GM21515 (cell line): ENCODE measurements around the gene MACROD1.

ENCODE experiments used
- ATAC-seq: cut with Tn5 transposase; IDR thresholded peaks from one replicate; pipeline ENCODE4 v1.9.1; 2021; ENCODE audit not compliant: unreplicated experiment

MACROD1 gene

DNA sequence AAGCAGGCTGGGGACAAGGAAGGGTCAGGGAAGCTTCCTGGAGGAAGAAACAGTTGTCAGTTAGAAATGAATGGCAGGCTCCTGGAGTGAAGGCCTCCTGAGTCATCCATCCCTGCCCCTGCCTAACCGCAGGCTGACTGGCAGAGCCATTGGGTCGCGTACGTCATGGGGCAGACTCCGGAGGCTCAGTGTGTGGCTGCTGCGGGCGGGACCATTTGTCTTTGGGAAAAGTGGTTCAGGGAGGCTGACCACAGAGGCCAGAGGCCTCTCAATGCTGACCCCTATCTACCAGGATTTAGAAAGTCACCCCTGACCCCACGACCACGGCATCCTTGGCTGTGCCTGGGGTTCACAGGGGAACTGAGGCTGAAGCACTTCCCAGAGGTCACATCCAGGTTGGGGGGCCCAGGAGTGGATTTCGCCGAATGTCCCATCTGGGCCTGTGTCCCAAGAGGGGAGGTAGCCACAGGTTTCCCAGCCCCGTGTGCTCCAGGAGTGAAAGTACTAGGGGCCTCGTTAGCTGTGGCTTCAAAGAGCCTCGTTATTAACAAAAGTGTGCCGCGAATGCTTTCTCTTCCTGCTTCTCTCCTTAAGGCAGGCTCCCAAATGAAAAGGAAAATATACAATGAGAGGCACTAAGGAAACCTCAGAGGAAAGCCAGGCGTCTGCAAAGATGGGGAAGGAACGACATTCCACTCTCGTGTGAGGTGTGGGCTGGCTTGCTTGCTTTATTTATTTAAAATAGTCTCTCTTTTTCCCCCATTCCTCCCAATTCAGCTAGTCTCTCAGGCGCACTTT is 71.3 kb downstream of the MACROD1 start:
- no peak for ATAC-seq

DNA sequence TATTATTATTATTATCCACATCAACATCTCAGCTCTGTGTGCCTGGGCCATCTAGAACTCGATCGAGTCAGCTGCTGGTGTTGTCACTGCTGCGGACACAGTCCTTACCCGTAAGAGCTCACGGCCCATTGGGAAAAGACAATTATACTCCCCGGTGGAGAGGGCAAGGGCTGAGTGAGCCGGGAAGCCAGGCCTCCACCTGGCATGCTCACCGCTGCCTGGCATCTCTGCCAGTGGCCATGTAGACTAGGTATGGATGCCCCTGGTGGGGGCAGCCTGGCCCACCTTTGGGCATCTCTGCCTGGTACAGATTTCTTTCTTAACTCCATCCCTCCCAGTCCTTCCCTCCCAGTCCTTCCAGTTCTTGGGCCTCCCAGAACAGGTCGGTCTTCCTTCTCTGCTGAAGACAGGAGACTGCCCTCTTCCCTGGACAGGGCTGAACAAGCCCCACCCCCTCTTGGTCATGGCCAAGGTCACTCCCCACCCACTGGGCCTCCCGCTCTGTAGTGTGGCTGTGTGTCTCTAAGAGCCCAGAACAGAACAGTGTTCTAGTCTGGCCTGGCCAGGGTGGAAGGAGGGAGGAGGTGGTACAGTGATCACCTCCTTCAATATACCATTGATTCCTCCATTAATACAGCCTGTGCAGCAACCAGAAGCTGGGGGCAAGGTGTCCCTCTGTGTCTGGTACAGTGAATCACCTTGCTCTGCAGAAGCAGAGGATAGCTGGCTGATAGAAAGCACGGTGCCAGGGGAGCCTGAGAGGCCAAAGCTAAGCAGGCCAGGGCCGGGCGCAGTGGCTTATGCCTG is 72.5 kb downstream of the MACROD1 start:
- no peak for ATAC-seq

DNA sequence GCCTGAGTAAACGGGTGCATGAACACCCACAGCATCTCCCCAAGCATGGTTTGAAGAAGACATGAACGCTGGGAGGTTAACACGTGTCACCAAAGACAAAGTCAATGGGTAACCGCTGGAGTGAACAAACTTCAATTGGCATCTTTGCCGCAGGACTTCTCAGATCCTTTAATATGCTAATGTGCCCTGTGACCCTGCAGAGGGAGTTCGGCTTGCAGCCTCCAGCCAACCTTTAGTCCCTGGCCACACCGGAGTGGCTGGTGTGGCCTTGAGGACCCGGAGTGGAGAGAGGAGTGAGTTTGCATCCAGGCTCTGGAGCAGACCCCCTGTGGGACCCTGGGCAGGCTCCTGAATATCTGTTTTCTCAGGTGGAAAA is 73.2 kb downstream of the MACROD1 start:
- ATAC-seq, result no peak

DNA sequence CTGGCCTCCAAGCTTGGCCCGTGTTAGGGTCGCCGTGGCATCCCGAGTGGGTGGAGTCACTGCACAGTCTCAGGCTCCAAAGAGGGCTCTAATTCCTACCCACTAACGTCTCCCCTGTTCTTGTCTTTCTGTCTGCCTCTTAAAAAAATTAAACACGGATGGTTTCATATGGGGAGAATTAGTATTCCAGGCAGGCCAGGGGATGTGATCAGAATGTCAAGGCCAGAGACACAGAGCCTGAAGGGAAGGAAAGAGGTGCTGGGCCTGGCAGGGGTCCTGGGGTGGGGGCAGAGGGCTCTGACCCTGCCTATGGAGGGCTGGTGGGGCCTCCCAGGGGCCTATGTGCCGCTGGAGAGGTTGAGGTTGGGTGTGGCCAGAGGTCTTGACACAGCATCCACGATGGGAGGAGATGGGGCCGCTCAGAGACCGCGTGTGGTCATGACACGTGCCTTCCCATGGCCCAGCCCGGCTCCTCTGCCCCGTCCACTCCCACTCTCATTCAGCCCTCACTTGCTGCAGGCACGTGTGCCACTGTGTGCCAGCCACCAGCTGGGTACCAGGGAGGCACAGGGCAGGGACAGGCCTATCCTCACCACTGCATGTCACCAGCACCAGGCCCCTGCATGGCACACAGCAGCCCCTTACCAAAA is 73.7 kb downstream of the MACROD1 start:
- no peak for ATAC-seq

DNA sequence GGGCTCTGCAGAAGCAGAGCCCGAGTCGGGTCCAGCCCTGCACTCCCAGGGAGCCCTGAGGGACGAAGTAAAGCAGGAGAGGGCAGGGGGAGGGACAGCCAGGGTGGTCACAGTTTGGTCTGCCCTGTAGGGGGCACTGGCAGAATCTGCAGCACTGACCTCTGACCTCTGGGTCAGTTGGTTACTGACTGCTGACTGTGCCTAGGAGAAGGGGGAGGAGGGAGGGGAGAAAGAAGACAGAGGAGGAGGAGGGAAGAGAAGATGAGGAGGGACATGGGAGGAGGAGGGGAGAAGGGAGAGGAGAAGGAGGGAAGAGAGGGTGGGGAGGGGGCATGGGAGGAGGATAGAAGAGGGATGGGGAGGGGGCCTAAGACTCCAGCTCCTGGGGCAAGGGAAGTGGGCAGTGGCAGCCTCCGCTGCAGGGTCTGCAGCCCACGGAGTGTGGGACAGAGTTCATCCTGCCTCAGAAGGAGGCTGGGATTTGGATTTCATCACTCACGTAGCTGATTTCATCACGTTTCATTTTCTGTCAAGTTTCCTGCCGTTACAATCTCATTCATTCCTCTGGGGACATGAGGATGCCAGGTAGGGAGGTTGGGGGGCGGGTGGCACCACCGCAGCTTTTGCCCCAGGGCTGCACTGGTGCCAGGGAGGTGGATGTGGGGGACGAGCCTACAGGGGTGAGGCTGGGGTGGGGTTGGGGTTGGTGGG is 75.0 kb downstream of the MACROD1 start:
- no peak for ATAC-seq

DNA sequence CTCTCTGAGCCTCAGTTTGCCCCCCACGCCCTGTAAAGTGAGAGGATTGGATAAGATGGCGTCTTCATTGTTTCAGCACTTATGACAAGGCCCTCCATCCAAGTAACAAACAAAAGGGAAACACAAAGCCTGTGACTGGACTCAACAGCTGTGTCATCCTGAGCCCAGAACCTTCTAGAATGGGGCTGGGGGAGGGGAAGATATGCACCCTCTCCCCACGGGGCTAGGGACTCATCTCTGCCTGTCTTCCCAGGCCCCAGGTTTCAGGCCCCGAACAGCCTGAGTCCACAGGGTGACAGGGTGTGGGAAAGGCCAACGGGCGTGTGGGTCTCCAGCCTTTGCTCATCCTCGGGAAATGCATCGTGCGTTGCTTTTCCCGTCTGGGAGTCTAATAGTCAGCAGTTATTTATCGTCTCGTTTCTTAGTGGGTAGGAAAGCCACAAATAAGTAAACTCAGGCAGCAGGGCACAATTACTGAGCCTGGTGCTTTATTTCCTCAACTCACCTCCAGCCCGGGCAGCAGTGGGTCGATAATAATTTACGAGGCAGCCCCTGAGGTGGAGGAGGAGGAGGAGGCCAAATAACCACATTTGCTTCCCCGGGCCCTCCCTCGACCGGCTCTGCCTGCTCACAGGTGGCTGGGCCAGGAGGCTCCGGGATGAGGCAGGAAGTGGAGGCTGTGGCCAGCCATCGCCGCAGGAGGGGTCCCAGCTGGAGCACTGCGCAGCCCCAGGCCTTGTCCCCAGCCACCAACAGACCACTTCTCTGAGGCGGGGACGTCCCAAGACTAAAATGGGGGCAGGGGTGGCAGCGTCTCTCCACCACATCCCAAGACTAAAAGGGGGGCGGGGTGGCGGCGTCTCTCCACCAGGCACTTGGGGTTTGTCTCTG is 75.8 kb downstream of the MACROD1 start:
- ATAC-seq, result no peak

DNA sequence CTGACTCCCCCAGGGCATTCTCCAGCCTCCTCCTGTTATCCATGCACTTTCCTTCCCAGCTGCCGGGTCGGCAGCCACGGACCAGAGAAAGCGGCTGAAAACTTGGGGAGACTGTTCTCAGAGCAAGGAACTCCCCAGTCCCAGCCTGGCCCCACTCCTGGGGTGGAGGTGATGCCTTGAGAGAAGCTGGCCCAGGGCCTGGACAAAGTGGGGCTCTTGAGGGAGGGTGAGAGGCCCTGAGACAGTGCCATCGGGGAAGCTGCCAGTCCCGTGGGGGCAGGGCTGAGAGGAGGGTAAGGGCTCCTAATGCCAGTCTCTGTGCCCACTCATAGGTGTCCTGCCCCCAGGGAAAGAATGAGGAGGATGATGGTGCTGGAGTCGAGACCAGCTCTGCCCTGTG is 76.4 kb downstream of the MACROD1 start:
- no peak for ATAC-seq

DNA sequence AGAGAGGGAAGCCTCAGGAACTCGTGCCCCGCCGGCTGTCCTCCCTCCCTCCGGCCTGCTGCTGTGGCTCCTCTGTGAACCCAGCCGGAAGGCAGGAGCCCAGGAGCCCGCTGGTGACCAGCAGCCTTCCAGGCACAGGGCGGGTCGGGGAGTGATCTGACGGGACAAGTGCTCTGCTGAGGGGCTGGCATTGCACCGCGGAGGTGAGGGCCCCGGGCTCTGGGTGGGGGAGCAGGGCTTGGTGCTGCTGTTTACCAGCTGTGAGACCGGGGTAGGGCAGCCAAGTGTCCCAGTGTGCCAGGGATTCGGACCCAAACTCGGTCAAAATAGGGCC is 76.9 kb downstream of the MACROD1 start:
- ATAC-seq, result no peak

DNA sequence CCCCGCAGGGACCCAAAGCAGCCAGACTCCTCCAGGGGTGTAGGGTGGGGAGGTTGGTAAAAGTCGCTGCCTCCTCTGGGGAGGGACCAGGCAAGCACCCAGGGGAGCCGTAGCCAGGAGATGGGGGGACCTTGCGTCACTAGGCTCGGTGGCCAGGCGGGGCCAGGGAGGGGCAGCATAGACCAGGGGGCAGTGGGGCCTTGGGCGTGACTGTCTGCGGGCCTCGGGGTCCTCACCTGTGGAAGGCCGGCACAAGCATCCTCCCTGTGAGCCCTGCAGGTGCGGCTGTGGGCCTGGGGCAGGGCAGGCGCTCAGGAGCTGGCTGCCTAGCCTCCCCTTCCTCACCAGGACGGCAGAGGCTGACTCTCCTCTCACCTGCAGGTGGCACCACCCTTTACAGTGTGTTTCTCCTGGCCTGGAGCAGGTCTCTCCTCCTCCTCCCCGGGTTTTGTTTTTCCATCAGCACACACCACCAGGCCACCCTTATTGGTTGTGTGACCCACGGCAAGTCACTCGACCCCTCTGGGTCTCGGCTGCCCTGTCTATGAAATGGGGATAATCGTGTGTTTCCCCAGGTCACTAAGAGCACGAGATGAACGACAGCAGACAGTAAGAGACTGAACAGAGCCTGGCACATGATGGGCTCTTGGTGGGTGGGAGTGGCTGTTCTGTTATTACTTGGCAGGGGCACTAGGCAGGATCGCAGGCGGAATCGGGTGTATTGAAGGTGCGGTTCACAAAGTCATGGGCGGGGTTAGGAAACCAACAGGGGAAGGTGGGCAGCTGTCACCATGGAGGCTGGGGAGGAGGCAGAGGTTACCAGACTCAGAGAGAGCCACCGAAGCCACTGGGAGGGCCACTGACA is 77.5 kb downstream of the MACROD1 start:
- no peak for ATAC-seq

DNA sequence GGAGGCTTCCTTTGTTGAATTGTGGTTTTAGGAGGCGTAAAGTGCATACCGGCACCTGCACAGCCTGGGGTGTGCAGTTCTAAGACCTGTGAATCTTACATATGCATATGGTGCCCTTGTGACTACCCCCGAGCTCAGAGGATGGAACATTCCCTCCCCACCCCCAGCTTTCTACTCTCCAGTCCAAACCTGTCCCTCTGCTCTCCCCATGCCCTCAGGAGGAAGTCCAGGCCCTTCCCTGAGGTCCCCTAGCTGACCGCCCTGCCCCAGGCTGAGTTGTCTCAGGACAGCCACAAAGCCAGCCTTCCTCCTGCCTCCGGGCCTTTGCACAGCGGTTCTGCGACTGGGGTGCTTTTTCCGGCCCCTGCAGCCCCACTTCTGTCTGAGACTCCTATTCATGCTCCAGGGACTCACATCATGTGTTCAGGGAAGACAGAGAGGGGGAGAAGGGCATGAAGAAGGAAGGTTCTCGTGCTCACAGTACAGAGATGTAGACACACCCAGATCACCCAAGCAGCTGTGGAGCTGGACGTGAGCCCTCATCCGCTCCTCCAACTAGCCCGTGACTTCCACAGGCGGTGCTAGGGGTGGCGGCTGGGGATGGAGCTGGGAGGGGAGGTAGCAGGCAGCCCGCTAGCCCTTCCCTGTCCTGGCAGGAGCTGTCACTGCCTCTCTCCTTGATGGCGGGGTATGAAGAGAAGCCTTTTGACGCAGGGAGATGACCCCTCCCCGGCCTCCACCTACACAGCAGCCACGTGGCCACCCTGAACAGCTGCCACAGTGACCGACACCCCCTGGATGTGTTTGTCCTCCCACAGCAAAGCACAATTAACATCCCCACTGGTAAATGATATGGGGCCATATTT is 79.4 kb downstream of the MACROD1 start:
- no peak for ATAC-seq

DNA sequence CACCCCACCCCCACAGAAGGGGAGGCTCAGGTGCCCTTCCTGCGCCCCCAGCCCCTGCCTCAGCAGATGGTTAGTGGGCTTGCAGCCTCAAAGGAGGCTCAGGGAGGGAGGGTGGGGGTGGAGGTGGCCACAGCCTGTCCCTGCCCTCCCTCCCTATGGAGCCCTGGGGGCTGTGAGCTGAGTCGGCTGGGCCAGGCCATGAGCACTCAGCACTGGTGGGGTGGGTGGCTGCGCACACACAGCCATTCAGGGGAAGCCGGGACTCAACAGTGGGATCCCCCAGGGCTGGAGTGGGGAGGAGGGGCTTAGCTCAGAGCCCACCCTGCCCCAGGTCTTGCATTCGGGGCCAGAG is 80.0 kb downstream of the MACROD1 start:
- ATAC-seq, result no peak

DNA sequence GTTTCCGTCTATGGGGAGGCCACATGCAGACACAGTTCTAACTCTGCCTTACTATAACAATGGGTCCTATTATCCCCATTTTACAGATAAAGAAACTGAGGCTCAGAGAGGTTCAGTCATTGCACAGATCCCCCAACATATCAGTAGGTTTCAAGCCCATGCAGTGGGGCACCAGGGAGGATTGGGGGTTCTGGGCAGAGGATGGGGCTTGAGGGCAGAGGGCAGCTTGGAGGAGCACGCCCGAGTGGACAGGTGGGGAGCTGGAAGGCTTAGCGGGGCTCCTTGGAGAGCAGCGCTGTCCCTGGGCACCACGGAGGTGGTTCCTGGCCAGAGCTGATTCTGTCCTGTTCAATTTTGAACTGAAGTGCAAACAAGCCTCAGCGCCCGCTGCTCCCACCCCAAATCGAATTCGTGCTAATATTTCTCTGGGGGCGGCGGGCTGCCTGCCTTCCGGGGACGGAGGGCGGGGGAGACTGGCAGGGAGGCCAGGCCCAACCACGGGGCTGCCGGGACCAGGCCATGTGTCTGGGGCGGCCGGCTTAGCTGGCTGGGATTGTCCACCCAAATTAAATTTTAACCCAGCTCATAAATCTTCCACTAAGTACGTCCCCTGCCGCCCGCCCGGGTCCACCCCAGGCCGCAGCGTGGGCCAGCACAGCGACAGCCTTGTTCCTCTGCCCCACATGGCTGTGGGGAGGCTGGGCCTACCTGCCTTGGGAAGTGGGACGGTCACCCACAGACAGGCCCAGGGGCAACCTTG is 80.8 kb downstream of the MACROD1 start:
- no peak for ATAC-seq

DNA sequence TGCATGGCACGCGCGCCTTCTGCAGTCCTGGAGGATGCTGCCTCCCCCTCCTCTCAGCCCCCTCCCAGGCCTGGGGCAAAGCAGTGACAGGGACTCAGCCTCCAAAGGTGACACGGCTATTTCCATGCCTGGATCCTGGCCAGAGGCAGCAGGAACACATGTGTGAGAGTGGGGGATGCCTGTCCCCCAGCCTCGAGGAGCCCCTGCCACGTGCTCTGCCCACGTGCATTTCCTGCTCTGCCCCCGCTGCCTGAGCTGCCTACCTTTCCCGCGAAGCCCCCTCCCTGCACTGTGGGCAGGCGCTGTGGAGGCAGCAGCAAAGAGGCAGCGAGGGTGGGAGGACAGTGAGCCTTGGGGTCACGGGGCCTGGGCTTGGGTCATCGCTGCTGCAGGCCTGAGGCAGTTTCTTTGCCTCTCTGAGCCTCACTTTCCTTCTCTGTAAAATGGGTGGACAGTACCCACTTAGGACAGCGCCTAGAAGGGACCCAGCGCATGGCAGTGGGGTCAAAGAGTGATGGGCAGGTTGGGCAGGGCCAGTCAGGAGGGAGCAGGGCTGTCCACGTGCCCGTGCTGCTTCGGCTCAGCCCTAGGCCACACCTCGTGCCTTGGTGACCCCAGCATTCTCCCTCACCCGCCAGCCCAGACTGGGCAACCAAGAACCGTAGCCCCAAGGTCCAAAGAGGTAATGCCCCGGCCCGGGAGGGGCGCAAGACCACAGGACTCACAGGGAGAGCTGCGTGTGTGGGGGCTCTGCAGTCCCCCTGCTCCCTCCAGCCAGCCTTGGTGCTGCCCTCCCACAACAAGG is 81.6 kb downstream of the MACROD1 start:
- no peak for ATAC-seq

DNA sequence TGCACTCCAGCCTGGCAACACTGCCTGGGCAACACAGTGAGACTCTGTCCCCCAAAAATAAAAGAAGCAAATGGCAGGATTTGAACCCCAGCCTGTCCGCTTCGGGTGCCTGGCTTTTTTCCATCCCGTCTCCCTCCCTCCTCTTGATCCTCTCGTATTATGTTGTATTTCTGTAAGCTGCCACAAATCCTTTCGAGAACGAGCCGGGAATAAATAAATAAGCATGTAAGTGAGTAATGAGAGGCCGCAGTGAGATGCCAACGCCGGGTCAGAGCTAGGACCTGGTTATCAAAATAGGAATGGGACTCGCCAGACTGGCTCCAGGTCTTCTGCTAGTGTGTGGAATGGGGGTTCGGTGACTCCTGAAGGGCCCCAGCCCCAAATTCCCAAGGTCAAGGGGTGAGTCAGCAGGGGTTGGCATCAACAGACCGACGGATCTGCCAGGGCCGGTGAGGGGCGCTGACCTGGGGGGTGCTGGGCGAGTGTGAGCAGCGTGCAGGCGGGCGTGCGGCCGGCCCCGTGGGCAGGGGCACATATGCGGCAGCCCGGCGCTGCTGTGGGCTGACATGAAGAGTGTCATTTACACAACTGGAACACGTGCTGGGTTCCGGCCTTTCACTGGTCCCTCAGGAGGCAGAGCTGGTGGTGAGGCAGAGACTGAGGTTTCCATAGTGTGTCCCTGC is 82.4 kb downstream of the MACROD1 start:
- no peak for ATAC-seq

DNA sequence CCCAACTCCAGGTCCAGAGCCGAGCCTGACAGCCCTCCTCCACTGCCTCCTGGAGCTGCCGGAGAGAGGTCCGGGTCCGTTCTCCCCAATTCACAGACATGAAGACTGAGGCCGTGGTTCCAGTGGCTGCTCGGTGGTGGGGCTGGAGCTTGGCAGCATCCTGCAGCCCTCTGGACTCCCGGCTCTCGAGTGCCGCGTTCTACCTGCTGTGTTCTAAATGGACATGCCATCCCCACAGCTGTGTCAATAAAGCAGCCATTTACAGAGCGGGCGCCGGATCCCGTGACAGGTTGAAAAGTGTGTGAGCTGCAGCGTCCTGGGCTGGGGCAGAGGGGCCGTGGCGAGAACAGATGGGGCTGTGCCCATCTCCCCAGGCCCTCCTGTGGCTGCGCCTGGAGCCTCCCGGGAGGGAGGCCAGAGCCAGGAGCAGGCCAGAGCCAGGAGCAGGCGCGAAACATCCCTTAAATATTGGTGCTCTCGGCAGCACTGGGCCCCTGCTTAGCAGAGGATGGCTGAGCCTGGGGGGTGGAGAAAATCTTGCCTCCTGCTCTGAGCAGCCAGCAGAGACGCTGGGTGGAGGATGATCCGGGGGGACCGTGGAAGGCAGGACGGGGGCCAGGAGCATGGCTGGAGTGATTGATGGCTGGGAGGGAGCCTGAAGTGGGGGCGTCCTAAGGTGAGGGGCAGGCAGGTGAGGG is 84.0 kb downstream of the MACROD1 start:
- no peak for ATAC-seq

DNA sequence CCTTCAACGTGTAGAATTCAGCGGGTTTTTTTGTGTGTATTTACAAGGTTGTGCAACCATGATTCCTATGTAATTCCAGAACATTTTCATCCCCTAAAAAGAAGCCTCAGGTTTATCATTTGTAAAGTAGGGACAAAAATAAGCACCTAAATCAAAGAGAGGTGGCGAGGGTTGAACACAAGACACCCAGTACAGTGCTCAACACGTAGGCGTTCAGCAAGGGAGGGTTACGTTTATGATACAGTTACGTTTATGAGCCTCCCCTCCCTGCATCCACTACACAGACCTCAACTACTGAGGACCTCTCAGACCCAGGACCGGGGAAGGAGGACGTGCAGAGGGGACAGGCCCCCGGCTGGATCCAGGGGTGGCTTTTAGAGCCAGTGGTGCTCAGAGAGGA is 85.5 kb downstream of the MACROD1 start:
- no peak for ATAC-seq
